Activated CD8-positive, alpha-beta memory T cell treated with anti-CD3 and anti-CD28 coated beads for 48 hours (primary cell): ENCODE data around the gene WDR93.

ENCODE experiments used
- DNase-seq, 3 experiments: peaks; one replicate each; pipeline ENCODE4 v3.0.0-alpha.2; 2020; ENCODE audit warnings: low read depth in 2 of 3, low spot score in 2 of 3

The WDR93 gene

GRCh38 chr15:89690276-89691218 lies at the start of gene WDR93, which contains the start of gene PEX11A:
WDR93 (plus strand) TSS chr15:89690811; CDS start chr15:89701747, 10,936 bp downstream.
PEX11A (minus strand) TSS chr15:89690754; CDS start chr15:89690632, 122 bp downstream.
- peak; percentile 43 to 62 (median 46) for DNase-seq

GRCh38 chr15:89641053-89641452 lies 49.6 kb upstream of the WDR93 start:
- no peak for DNase-seq

- DNase-seq, result no peak
Measured at GRCh38 chr15:89642106-89642505, 48.5 kb upstream of the WDR93 start.

- DNase-seq, result no peak
Measured at GRCh38 chr15:89645680-89646079, 44.9 kb upstream of the WDR93 start.

GRCh38 chr15:89646416-89647141 lies 44.0 kb upstream of the WDR93 start:
- DNase-seq, result no peak

- peak; percentile 48 to 82 (median 70) for DNase-seq
Measured at GRCh38 chr15:89647191-89647851, 43.3 kb upstream of the WDR93 start.

- DNase-seq, result no peak
Measured at GRCh38 chr15:89648106-89649012, 42.3 kb upstream of the WDR93 start.

- DNase-seq, result no peak
Measured at GRCh38 chr15:89649013-89649625, 41.5 kb upstream of the WDR93 start.

- DNase-seq, result no peak
Measured at GRCh38 chr15:89649716-89650115, 40.9 kb upstream of the WDR93 start.

GRCh38 chr15:89652131-89652530 lies 38.5 kb upstream of the WDR93 start:
- DNase-seq, result no peak

GRCh38 chr15:89652666-89653065 lies 37.9 kb upstream of the WDR93 start:
- DNase-seq, result no peak

GRCh38 chr15:89653578-89653977 lies 37.0 kb upstream of the WDR93 start:
- no peak for DNase-seq

GRCh38 chr15:89654301-89654761 lies 36.3 kb upstream of the WDR93 start:
- DNase-seq, result no peak

GRCh38 chr15:89654847-89655805 lies 35.5 kb upstream of the WDR93 start, which contains the start of gene KIF7:
KIF7 (minus strand) TSS chr15:89655467; CDS start chr15:89652930, 2,537 bp downstream.
- DNase-seq, result no peak

GRCh38 chr15:89656116-89656815 lies 34.3 kb upstream of the WDR93 start:
- no peak for DNase-seq

- DNase-seq, result no peak
Measured at GRCh38 chr15:89657686-89658200, 32.9 kb upstream of the WDR93 start.

GRCh38 chr15:89659295-89659694 lies 31.3 kb upstream of the WDR93 start:
- DNase-seq, result no peak

- DNase-seq, result no peak
Measured at GRCh38 chr15:89660556-89660955, 30.1 kb upstream of the WDR93 start.
